ENCODE data around the gene KCTD7. TPM values are rescaled to one million over a fixed set of nuclear protein-coding genes. Genes with fewer than 3 reads are reported as not detected.

The KCTD7 gene
- total RNA-seq, 4 donors from 2014 or later = 6.2 to 17.9 (median 6.7) TPM

GRCh38 chr7:66627151-66627681 is 1.5 kb upstream of the KCTD7 start:
- no peaks in the 10 kb centered on the region for H3K27me3 ChIP-seq
- H3K36me3 ChIP-seq = no peaks in the 10 kb centered on the region
- no peaks in the 10 kb centered on the region for H3K9me3 ChIP-seq
- DNase-seq (ENCODE audit: low spot score in 2 of 2) = no peak
- peak overlapping the region; percentile 97 for H3K27ac ChIP-seq
- TF ChIP-seq EP300 (IDR thresholded peaks at IDR 0.05) (peak; percentile 62), CTCF (IDR thresholded peaks at IDR 0.05) (no peak)
- peak overlapping the region; percentile 82 for H3K4me3 ChIP-seq
- WGBS = 43% methylated on average over 10 of the region's 10 CpGs
- H3K4me1 ChIP-seq = peaks cover 20% of the 10 kb centered on the region

- peak overlapping the region; percentile 97 for H3K27ac ChIP-seq
- peak in 1 of 2 donors; percentile 84 for DNase-seq (ENCODE audit: low spot score in 2 of 2)
- peak overlapping the region; percentile 82 for H3K4me3 ChIP-seq
- 0% methylated on average over 3 of the region's 18 CpGs for WGBS
- H3K4me1 ChIP-seq = peaks cover 20% of the 10 kb centered on the region
- H3K9me3 ChIP-seq = no peaks in the 10 kb centered on the region
- no peaks in the 10 kb centered on the region for H3K36me3 ChIP-seq
- no peaks in the 10 kb centered on the region for H3K27me3 ChIP-seq
- TF ChIP-seq EP300 (IDR thresholded peaks at IDR 0.05) (no peak), CTCF (IDR thresholded peaks at IDR 0.05) (no peak), POLR2A (IDR thresholded peaks at IDR 0.05) (no peak), POLR2AphosphoS5 (IDR thresholded peaks at IDR 0.05) (no peak)
These were observed 760 bp upstream of the KCTD7 start for GRCh38 chr7:66627881-66628360.

- H3K36me3 ChIP-seq = peaks cover 8% of the 10 kb centered on the region
- TF ChIP-seq POLR2AphosphoS5 (IDR thresholded peaks at IDR 0.05) (no peak), CTCF (IDR thresholded peaks at IDR 0.05) (no peak), POLR2A (IDR thresholded peaks at IDR 0.05) (no peak), EP300 (IDR thresholded peaks at IDR 0.05) (no peak)
- 26% methylated on average over 15 of the region's 35 CpGs for WGBS
- H3K27me3 ChIP-seq = no peaks in the 10 kb centered on the region
- peak overlapping the region; percentile 82 for H3K4me3 ChIP-seq
- H3K27ac ChIP-seq = peak overlapping the region; percentile 97
- H3K4me1 ChIP-seq = peaks cover 20% of the 10 kb centered on the region
- DNase-seq (ENCODE audit: low spot score in 2 of 2) = peak in 1 of 2 donors; percentile 79
- no peaks in the 10 kb centered on the region for H3K9me3 ChIP-seq
These were observed 761 bp downstream of the KCTD7 start for GRCh38 chr7:66629222-66630062.

- Histone ChIP-seq H3K36me3 (peaks cover 9% of the 10 kb centered on the region), H3K27ac (no peak overlapping the region), H3K4me3 (no peak overlapping the region), H3K9me3 (no peaks in the 10 kb centered on the region), H3K27me3 (no peaks in the 10 kb centered on the region), H3K4me1 (peaks cover 20% of the 10 kb centered on the region)
- WGBS = 82% methylated on average over 1 of the region's 1 CpG
- TF ChIP-seq EP300 (IDR thresholded peaks at IDR 0.05) (no peak), POLR2A (IDR thresholded peaks at IDR 0.05) (no peak), CTCF (IDR thresholded peaks at IDR 0.05) (no peak), POLR2AphosphoS5 (IDR thresholded peaks at IDR 0.05) (no peak)
- no peak for DNase-seq (ENCODE audit: low spot score in 2 of 2)
These were observed 1.9 kb downstream of the KCTD7 start for GRCh38 chr7:66630531-66630930.

- H3K4me1 ChIP-seq = peaks cover 22% of the 10 kb centered on the region
- no peak overlapping the region for H3K4me3 ChIP-seq
- no peak overlapping the region for H3K27ac ChIP-seq
- TF ChIP-seq CTCF (IDR thresholded peaks at IDR 0.05) = no peak
- TF ChIP-seq POLR2AphosphoS5 (IDR thresholded peaks at IDR 0.05) = no peak
- TF ChIP-seq POLR2A (IDR thresholded peaks at IDR 0.05) = no peak
- no peak for TF ChIP-seq EP300 (IDR thresholded peaks at IDR 0.05)
- H3K9me3 ChIP-seq = no peaks in the 10 kb centered on the region
- 67% methylated on average over 6 of the region's 6 CpGs for WGBS
- no peaks in the 10 kb centered on the region for H3K27me3 ChIP-seq
- no peak for DNase-seq (ENCODE audit: low spot score in 2 of 2)
- H3K36me3 ChIP-seq = peaks cover 9% of the 10 kb centered on the region
These were observed 2.8 kb downstream of the KCTD7 start for GRCh38 chr7:66631471-66631870.

All from suprapubic skin (tissue), 4 donors.